IMR-90 (cell line): ENCODE measurements around the gene PELO. TPM values are rescaled to one million over a fixed set of nuclear protein-coding genes. Genes with fewer than 3 reads are reported as not detected.

Experiments
- ATAC-seq: fragments of 200-7000 bp; cut with Tn5 transposase; 2 replicates; pipeline ENCODE4 v1.9.1; 2020; ENCODE audit warnings: low read depth, mild to moderate bottlenecking, moderate library complexity
- BruUV-seq: library from RNA; stranded (reverse); fragments of 400-500 nt; replicated peaks from 2 replicates; lab custom pipeline; 2021; lab: Mats Ljungman, UMichigan
- CTCF ChIA-PET: fragments of 300-600 bp; formaldehyde crosslinking; extraction: SDS; loops from one replicate; lab custom pipeline; 2021; ENCODE audit warnings: antibody characterized with exemption; lab: Yijun Ruan, JAX
- POLR2A ChIA-PET: fragments of 300-600 bp; sonication (Branson Sonifier 250); formaldehyde crosslinking; loops from one replicate; lab custom pipeline; 2022; ENCODE audit warnings: antibody characterized with exemption; ENCODE audit not compliant: unreplicated experiment; lab: Charles Lee
- DNase-seq: peaks from one replicate; pipeline ENCODE4 v3.0.0; 2013
- H2AFZ ChIP-seq: replicated peaks from 2 replicates; pipeline ENCODE3; 2013; ENCODE audit warnings: low read length, mild to moderate bottlenecking; ENCODE audit not compliant: poor library complexity
- H2AK5ac ChIP-seq: 2 replicates; pipeline ENCODE4 v1.6.1; 2013; ENCODE audit warnings: low read depth, low read length, inconsistent platforms
- H2AK9ac ChIP-seq: replicated peaks from 2 replicates; pipeline ENCODE3; 2013; ENCODE audit warnings: mild to moderate bottlenecking, low read depth, low read length, moderate library complexity; ENCODE audit not compliant: poor library complexity
- H2BK120ac ChIP-seq: 2 replicates; pipeline ENCODE4 v1.6.1; 2013; ENCODE audit warnings: low read depth, low read length, inconsistent platforms
- H2BK15ac ChIP-seq: 3 replicates; pipeline ENCODE4 v1.6.1; 2013; ENCODE audit warnings: low read depth, low read length, inconsistent platforms
- H2BK20ac ChIP-seq: 2 replicates; pipeline ENCODE4 v1.6.1; 2013; ENCODE audit warnings: low read depth, mild to moderate bottlenecking, inconsistent platforms, low read length, moderate library complexity
- H2BK5ac ChIP-seq: 2 replicates; pipeline ENCODE4 v1.6.1; 2013; ENCODE audit warnings: mild to moderate bottlenecking, low read depth, low read length, inconsistent platforms; ENCODE audit not compliant: poor library complexity, severe bottlenecking
- H3K14ac ChIP-seq: replicated peaks from 2 replicates; pipeline ENCODE4 v1.6.1; 2013; ENCODE audit warnings: low read depth, low read length, inconsistent platforms
- H3K18ac ChIP-seq: 2 replicates; pipeline ENCODE4 v1.6.1; 2013; ENCODE audit warnings: low read depth, low read length, control low read depth
- H3K23ac ChIP-seq: 2 replicates; pipeline ENCODE4 v1.6.1; 2013; ENCODE audit warnings: low read depth, low read length, inconsistent platforms
- H3K27ac ChIP-seq: 2 replicates; pipeline ENCODE4 v1.5.1; 2013; ENCODE audit warnings: mild to moderate bottlenecking, control low read depth, low read length; ENCODE audit not compliant: insufficient read depth
- H3K27me3 ChIP-seq: 2 replicates; pipeline ENCODE4 v1.6.1; 2013; ENCODE audit warnings: low read length; ENCODE audit not compliant: control insufficient read depth, insufficient read depth
- H3K36me3 ChIP-seq: 2 replicates; pipeline ENCODE4 v1.6.1; 2013; ENCODE audit warnings: low read length, mixed read lengths; ENCODE audit not compliant: control insufficient read depth, insufficient read depth
- H3K4ac ChIP-seq: 2 replicates; pipeline ENCODE4 v1.6.1; 2013; ENCODE audit warnings: low read depth, low read length, inconsistent platforms
- H3K4me1 ChIP-seq: 2 replicates; pipeline ENCODE4 v1.6.1; 2013; ENCODE audit warnings: low read length, mixed read lengths; ENCODE audit not compliant: control insufficient read depth, insufficient read depth
- H3K4me2 ChIP-seq: 2 replicates; pipeline ENCODE4 v1.6.1; 2013; ENCODE audit warnings: low read depth, mild to moderate bottlenecking, control low read depth, low read length, moderate library complexity
- H3K4me3 ChIP-seq: 2 replicates; pipeline ENCODE4 v1.5.1; 2013; ENCODE audit warnings: low read depth, mild to moderate bottlenecking, control low read depth, low read length, moderate library complexity; ENCODE audit not compliant: insufficient read depth
- H3K56ac ChIP-seq: 2 replicates; pipeline ENCODE4 v1.6.1; 2013; ENCODE audit warnings: low read length, inconsistent platforms; ENCODE audit not compliant: insufficient read depth; ENCODE audit errors: extremely low read depth
- H3K79me1 ChIP-seq, 2 experiments: 2 replicates each; pipeline ENCODE4 v1.6.1; 2013; ENCODE audit warnings: low read length in 2 of 2, inconsistent platforms in 1 of 2, low read depth in 1 of 2
- H3K9ac ChIP-seq: 2 replicates; pipeline ENCODE4 v1.6.1; 2013; ENCODE audit warnings: low read depth, low read length, control low read depth
- H3K9me1 ChIP-seq: 2 replicates; pipeline ENCODE4 v1.6.1; 2013; ENCODE audit warnings: low read length, inconsistent platforms; ENCODE audit not compliant: insufficient read depth
- H3K9me3 ChIP-seq: 2 replicates; pipeline ENCODE4 v1.6.1; 2013; ENCODE audit warnings: low read length; ENCODE audit not compliant: control insufficient read depth, insufficient read depth
- H4K20me1 ChIP-seq: 2 replicates; pipeline ENCODE4 v1.6.1; 2013; ENCODE audit warnings: low read length, inconsistent platforms; ENCODE audit not compliant: insufficient read depth
- H4K5ac ChIP-seq: 2 replicates; pipeline ENCODE4 v1.6.1; 2013; ENCODE audit warnings: mild to moderate bottlenecking, low read depth, low read length, control low read depth
- H4K8ac ChIP-seq, 2 experiments: 2 replicates each; pipeline ENCODE4 v1.6.1; 2013; ENCODE audit warnings: low read depth in 2 of 2, low read length in 2 of 2, control low read depth in 1 of 2, inconsistent platforms in 1 of 2
- H4K91ac ChIP-seq: 2 replicates; pipeline ENCODE4 v1.6.1; 2013; ENCODE audit warnings: low read depth, low read length, inconsistent platforms; ENCODE audit not compliant: insufficient read depth
- CEBPB ChIP-seq: IDR thresholded peaks from 2 replicates; pipeline ENCODE4 v1.6.1; 2012; ENCODE audit warnings: low read depth, low read length, improper control_type of control experiment
- MAZ ChIP-seq: IDR thresholded peaks from 2 replicates; pipeline ENCODE4 v1.6.1; 2012; ENCODE audit warnings: low read depth, mild to moderate bottlenecking, low read length, improper control_type of control experiment, moderate library complexity, borderline replicate concordance
- WGBS, 2 experiments: methylation state at CpG; one replicate each; pipeline versions ENCODE4 v1.1.5 to v1.1.7; 2013; ENCODE audit warnings: missing lambda C conversion rate in 2 of 2; ENCODE audit not compliant: insufficient read length in 1 of 2; ENCODE audit errors: extremely low coverage in 2 of 2; 5-methylcytosine and 5-hydroxymethylcytosine counted together
- dilution Hi-C: fragments of 300-500 bp; cut with HindIII; formaldehyde crosslinking; loops from one replicate; pipeline ENCODE4 v1.14.3; 2018; ENCODE audit warnings: low sequenced_read_pairs; ENCODE audit not compliant: unreplicated experiment
- in situ Hi-C: fragments of 300-500 bp; cut with MboI; formaldehyde crosslinking; loops from 3 replicates; pipeline ENCODE4 v1.14.3; 2019; ENCODE audit warnings: low sequenced_read_pairs, inconsistent platforms, mixed read lengths
- intact Hi-C: fragments of 100-400 bp; cut with micrococcal nuclease; formaldehyde crosslinking; loops from 2 replicates; pipeline ENCODE4 v1.10.0; 2022
- polyA plus RNA-seq, 3 experiments: library from polyadenylated mRNA; depleted of rRNA; stranded (reverse); fragments of >200 nt; gene quantifications; 2 replicates each; pipeline ENCODE4 v1.2.3, GENCODE V29; 2012; ENCODE audit warnings: low replicate concordance in 1 of 3
- total RNA-seq: library from RNA; depleted of rRNA; stranded (reverse); fragments of >200 nt; gene quantifications from 2 replicates; pipeline ENCODE4 v1.2.3, GENCODE V29; 2012

The PELO gene
- total and polyA plus RNA-seq, 2 of the 4 experiments (the other 2 are of a cell fraction): 42.4 to 48.9 TPM

- no peak overlapping the region for H2BK20ac ChIP-seq
- BruUV-seq: no TSS peak
- in situ Hi-C loops: no loop called here
- no peak overlapping the region for H3K18ac ChIP-seq
- DNase-seq (no peak), ATAC-seq (no peak)
- dilution Hi-C loops: no loop called here
- peaks cover 3 to 49% of the 10 kb centered on the region in 2 experiments for H3K79me1 ChIP-seq
- H3K4me2 ChIP-seq: no peak overlapping the region
- no peak overlapping the region for H2AK5ac ChIP-seq
- no peak overlapping the region for H2BK120ac ChIP-seq
- H2AFZ ChIP-seq: no peak overlapping the region
- H3K4ac ChIP-seq: no peak overlapping the region
- H3K27ac ChIP-seq: no peak overlapping the region
- TF ChIP-seq CEBPB (peak; percentile 57), MAZ (no peak)
- H3K9me1 ChIP-seq: peaks cover 4% of the 10 kb centered on the region; the same call in 1 of the 2 replicates
- no peak overlapping the region for H2AK9ac ChIP-seq
- peaks cover 3% of the 10 kb centered on the region for H3K4me1 ChIP-seq
- CTCF ChIA-PET: no interaction called here
- H3K4me3 ChIP-seq: no peak overlapping the region
- H2BK5ac ChIP-seq: no peak overlapping the region
- POLR2A ChIA-PET: no interaction called here
- H3K9ac ChIP-seq: no peak overlapping the region
- no peak overlapping the region for H4K8ac ChIP-seq
- H3K14ac ChIP-seq: no peak overlapping the region
- H2BK15ac ChIP-seq: no peak overlapping the region
- no peak overlapping the region for H3K56ac ChIP-seq
- H3K9me3 ChIP-seq: no peaks in the 10 kb centered on the region
- intact Hi-C loops: no loop called here
- peaks cover 2% of the 10 kb centered on the region for H3K36me3 ChIP-seq
- no CpG with 5 or more reads among the region's 1 CpG for WGBS, 2 experiments
- H3K23ac ChIP-seq: no peak overlapping the region
- H3K27me3 ChIP-seq: no peaks in the 10 kb centered on the region
- H4K5ac ChIP-seq: no peak overlapping the region
- H4K20me1 ChIP-seq: 0 out of 2 replicates have a peak, but pooled peaks cover 6% of the 10 kb centered on the region
- H4K91ac ChIP-seq: no peak overlapping the region
These were observed 37.1 kb downstream of the PELO start for GRCh38 chr5:52824827-52825226.
